ENCODE data around the gene POLE3.
A peak's percentile ranks its signal among the peaks of the same experiment; 100 is the strongest.
"Not testable (repeated sequence)": the region's sequence is repeated elsewhere in the genome, so short reads cannot be mapped to it uniquely, and the experiment has no call there.

The POLE3 gene, protein sequence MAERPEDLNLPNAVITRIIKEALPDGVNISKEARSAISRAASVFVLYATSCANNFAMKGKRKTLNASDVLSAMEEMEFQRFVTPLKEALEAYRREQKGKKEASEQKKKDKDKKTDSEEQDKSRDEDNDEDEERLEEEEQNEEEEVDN

DNA sequence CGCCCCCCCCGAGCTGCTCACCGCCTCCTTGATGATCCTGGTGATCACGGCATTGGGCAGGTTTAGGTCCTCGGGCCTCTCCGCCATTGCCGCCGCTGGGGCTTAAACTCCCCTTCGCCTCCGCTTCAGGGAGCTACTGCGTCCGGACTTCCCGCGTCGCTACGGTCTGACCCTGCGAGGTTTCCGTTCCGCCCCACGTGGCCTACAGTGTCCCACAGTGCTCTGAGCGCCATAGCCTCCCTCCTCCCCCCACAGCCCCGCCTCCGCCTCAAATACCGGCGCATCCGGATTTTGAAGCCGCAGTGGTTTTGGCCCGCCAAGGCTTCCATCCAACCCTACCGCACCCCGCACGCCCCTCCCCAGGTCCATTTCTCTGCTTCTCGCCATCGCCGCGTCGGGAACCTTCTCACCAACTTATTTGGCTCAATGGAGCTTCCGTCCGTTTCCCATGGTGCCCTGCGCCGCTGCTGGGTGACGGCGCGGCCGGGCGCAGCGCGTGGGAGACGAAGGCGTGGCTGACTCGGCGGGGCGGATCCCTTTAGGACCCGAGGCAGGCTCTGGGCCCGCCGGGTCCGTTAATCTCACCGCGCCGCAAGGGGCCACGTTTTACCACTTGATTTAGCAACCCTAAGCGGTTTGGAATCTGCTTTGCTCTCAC lies at the start of gene POLE3, which contains the start of gene C9orf43:
Gene POLE3, minus strand, starts transcription at position 469 of the 658 bp plus-strand sequence. Its CDS starts 382 bp downstream, at position 87.
Gene C9orf43, plus strand, starts transcription at position 541 of the 658 bp plus-strand sequence. CDS start 2,747 bp downstream, outside the sequence.
- peak within 1 kb of the TSS; percentile 99 for H3K27ac ChIP-seq (ENCODE audit: low read depth, low read length)
- H3K9ac ChIP-seq (ENCODE audit: low read length), result peak within 1 kb of the TSS; percentile 100
- H3K4me1 ChIP-seq (ENCODE audit: insufficient read depth, low read length), result peaks cover 5% of the 10 kb centered on the region

DNA sequence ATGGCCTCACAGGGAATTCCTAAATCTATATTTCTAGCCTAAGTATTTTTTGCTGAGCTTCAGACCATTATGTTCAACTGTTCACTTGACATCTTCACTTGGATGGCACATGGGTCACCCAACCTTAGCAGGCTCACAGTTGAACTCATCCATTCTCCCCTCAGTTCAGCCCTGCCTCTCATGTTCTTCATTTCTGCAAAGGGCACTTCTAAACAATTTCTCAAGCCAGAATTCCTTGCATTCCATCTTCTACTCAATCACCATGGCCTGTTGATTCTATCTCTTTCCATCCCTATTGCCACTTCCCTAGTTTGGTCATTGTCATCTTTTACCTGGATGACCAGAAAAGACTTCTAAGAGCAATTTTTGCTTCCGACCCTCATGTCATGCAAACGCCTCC lies 45.8 kb upstream of the POLE3 start:
- H3K9me3 ChIP-seq (ENCODE audit: low read length), result no peaks in the 10 kb centered on the region
- H3K27me3 ChIP-seq (ENCODE audit: control insufficient read depth in 1 of 2, insufficient read depth in 2 of 2, low read length in 2 of 2), result no peaks in the 10 kb centered on the region
- H3K4me3 ChIP-seq (ENCODE audit: low read depth in 1 of 2, low read length in 2 of 2), result no peak overlapping the region
- no peak overlapping the region for H3K9ac ChIP-seq (ENCODE audit: low read length)
- no peaks in the 10 kb centered on the region for H3K36me3 ChIP-seq (ENCODE audit: insufficient read depth, low read length)
- H3K27ac ChIP-seq (ENCODE audit: low read depth, low read length), result peak overlapping the region; percentile 64
- H3K4me1 ChIP-seq (ENCODE audit: insufficient read depth, low read length), result peaks cover 26% of the 10 kb centered on the region

More for the DNA sequence above, at the start of gene POLE3, which contains the start of gene C9orf43:
- H3K9me3 ChIP-seq (ENCODE audit: low read length), result no peaks in the 10 kb centered on the region
- H3K4me3 ChIP-seq (ENCODE audit: low read depth in 1 of 2, low read length in 2 of 2), result peak within 1 kb of the TSS; percentile 72 to 95
- no peaks in the 10 kb centered on the region for H3K27me3 ChIP-seq (ENCODE audit: control insufficient read depth in 1 of 2, insufficient read depth in 2 of 2, low read length in 2 of 2)
- peaks cover 19% of the 10 kb centered on the region for H3K36me3 ChIP-seq (ENCODE audit: insufficient read depth, low read length)

DNA sequence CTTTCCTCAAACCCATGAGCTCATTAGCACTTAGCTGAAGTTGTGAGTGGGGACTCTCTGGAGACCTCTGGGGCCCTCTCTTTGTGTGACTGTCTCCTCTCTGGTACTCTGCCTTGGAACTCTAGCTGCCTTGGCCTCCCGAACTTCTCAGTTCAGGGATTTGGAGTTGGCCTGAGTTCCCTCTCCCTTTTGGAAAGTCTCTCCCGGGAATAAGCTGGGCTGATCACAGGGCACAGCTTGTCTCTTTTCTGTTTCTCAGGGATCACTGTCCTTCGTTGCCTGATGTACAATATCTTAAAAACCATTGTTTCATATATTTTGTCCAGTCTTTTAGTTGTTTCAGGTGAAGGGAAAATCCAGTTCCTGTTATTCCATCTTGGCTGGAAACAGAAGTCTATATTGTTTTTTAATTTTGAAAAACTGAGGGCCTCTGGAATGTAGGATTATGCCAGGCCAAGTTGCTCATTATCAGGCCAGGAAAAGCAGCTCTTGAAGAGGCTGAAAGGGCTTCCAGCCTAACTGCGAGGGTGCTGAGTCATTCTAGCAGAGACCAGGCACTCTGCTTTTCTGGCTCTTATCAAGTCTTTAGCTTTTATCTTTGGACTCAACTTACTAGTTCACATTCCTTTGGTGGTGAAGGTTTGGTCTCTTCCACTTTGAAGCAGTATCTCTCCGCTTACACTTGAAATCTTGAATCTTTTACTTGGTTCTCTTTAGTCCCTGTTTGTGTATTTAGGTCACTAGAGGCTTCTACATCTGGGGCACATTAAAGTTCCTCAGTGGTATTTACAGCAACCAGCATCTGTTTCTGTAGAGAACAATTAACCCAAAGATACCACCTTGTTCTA lies 44.7 kb upstream of the POLE3 start:
- no peaks in the 10 kb centered on the region for H3K9me3 ChIP-seq (ENCODE audit: low read length)
- H3K4me1 ChIP-seq (ENCODE audit: insufficient read depth, low read length), result peaks cover 26% of the 10 kb centered on the region
- H3K36me3 ChIP-seq (ENCODE audit: insufficient read depth, low read length), result no peaks in the 10 kb centered on the region
- peak overlapping the region; percentile 64 for H3K27ac ChIP-seq (ENCODE audit: low read depth, low read length)
- H3K9ac ChIP-seq (ENCODE audit: low read length), result peak overlapping the region; percentile 37
- no peaks in the 10 kb centered on the region for H3K27me3 ChIP-seq (ENCODE audit: control insufficient read depth in 1 of 2, insufficient read depth in 2 of 2, low read length in 2 of 2)
- no peak overlapping the region for H3K4me3 ChIP-seq (ENCODE audit: low read depth in 1 of 2, low read length in 2 of 2)

DNA sequence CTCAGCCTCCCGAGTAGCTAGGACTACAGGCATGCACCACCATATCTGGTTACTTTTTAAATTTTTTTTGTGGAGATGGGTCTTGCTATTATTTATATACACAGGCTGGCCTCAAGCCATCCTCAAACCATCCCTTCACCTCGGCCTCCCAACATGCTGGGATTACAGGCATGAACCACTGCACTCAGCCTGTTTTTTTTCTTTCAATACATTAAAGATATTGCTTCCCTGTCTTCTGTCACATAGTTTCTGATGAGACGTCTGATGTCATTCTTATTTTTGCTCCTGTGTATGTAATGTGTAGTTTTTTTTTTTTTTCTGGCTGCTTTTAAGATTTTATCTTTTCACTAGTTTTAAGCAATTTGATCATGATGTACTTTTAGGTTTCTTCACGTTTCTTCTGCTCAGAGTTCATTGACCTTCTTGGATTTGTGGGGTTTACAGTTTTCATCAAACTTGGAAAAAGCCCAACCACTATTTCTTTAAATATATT lies 41.7 kb upstream of the POLE3 start:
- Histone ChIP-seq H3K4me3 (ENCODE audit: low read depth in 1 of 2, low read length in 2 of 2) (no peak overlapping the region), H3K36me3 (ENCODE audit: insufficient read depth, low read length) (no peaks in the 10 kb centered on the region), H3K9ac (ENCODE audit: low read length) (no peak overlapping the region), H3K27me3 (ENCODE audit: control insufficient read depth in 1 of 2, insufficient read depth in 2 of 2, low read length in 2 of 2) (no peaks in the 10 kb centered on the region), H3K9me3 (ENCODE audit: low read length) (no peaks in the 10 kb centered on the region), H3K27ac (ENCODE audit: low read depth, low read length) (no peak overlapping the region), H3K4me1 (ENCODE audit: insufficient read depth, low read length) (peaks cover 26% of the 10 kb centered on the region)

DNA sequence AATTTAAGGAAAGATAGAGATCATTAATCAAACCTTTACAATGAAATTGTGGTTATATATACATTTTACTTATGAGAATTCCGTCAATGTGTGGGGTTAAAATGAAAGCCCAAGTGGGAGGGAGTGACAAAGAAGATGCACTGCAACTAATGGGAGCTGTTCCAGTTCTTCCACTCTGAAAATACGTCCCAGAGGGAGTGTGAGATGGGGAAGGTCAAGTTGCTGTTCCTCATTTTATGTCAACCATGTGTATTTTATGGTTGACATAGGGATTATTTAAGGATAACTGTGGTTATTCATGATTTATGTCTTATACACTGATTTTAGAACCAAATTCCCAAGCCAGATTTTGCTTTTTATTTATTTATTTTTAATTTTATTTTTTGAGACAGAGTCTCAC lies 38.9 kb upstream of the POLE3 start:
- Histone ChIP-seq H3K27ac (ENCODE audit: low read depth, low read length) (no peak overlapping the region), H3K27me3 (ENCODE audit: control insufficient read depth in 1 of 2, insufficient read depth in 2 of 2, low read length in 2 of 2) (no peaks in the 10 kb centered on the region), H3K4me3 (ENCODE audit: low read depth in 1 of 2, low read length in 2 of 2) (no peak overlapping the region), H3K36me3 (ENCODE audit: insufficient read depth, low read length) (no peaks in the 10 kb centered on the region), H3K9me3 (ENCODE audit: low read length) (no peaks in the 10 kb centered on the region), H3K4me1 (ENCODE audit: insufficient read depth, low read length) (peaks cover 9% of the 10 kb centered on the region), H3K9ac (ENCODE audit: low read length) (no peak overlapping the region)

DNA sequence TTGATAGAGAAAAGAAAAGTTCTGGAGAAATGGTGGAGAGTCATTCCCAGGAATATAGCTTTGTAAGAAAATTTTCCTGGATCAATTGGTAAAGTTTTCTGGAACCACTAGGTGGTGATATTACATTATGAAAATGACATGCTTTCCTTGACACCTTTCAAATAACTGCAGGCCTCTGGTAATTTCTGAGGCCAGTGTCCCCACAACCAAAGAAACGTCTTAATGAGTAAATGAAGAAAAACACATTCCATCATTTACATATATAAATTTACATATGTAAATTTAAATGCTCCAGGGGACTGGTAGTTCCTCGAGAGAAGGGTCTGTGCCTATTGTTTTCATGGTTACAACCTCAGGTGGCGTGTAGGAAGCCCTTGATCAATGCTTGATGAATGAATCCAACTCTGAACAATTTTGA lies 35.9 kb upstream of the POLE3 start:
- Histone ChIP-seq H3K27me3 (ENCODE audit: control insufficient read depth in 1 of 2, insufficient read depth in 2 of 2, low read length in 2 of 2) (no peaks in the 10 kb centered on the region), H3K9me3 (ENCODE audit: low read length) (no peaks in the 10 kb centered on the region), H3K9ac (ENCODE audit: low read length) (no peak overlapping the region), H3K4me1 (ENCODE audit: insufficient read depth, low read length) (peaks cover 5% of the 10 kb centered on the region), H3K4me3 (ENCODE audit: low read depth in 1 of 2, low read length in 2 of 2) (no peak overlapping the region), H3K27ac (ENCODE audit: low read depth, low read length) (no peak overlapping the region), H3K36me3 (ENCODE audit: insufficient read depth, low read length) (no peaks in the 10 kb centered on the region)

DNA sequence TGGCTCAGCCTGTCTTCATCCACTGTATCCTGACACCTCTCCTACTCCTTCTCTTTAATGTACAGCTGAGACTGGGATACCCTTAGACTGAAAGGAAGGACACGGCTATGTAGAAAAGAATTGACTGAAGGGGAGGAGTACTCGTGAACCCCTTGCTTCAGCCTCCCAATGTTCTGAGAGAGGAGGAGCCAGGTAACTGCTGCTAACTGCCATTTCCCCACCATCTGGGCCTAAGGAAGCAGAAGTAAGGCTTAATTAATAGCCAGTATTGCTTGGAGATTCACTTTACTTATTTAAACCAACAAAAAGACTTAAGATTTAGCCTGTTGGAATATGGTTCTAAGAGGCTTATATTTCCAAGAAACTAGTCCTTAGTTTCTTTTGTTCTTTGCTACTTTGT lies 34.3 kb upstream of the POLE3 start:
- Histone ChIP-seq H3K9ac (ENCODE audit: low read length) (no peak overlapping the region), H3K4me3 (ENCODE audit: low read depth in 1 of 2, low read length in 2 of 2) (no peak overlapping the region), H3K36me3 (ENCODE audit: insufficient read depth, low read length) (no peaks in the 10 kb centered on the region), H3K4me1 (ENCODE audit: insufficient read depth, low read length) (peaks cover 5% of the 10 kb centered on the region), H3K9me3 (ENCODE audit: low read length) (no peaks in the 10 kb centered on the region), H3K27ac (ENCODE audit: low read depth, low read length) (no peak overlapping the region), H3K27me3 (ENCODE audit: control insufficient read depth in 1 of 2, insufficient read depth in 2 of 2, low read length in 2 of 2) (no peaks in the 10 kb centered on the region)

DNA sequence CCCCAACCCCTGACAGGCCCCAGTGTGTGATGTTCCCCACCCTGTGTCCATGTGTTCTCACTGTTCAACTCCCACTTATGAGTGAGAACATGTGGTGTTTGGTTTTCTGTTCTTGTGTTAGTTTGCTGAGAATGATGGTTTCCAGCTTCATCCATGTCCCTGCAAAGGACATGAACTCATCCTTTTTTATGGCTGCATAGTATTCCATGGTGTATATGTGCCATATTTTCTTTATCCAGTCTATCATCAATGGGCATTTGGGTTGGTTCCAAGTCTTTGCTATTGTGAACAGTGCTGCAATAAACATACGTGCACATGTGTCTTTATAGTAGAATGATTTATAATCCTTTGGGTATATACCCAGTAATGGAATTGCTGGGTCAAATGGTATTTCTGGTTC lies 27.2 kb upstream of the POLE3 start:
- not testable (repeated sequence) for H3K4me1 ChIP-seq (ENCODE audit: insufficient read depth, low read length); H3K27me3 ChIP-seq (ENCODE audit: control insufficient read depth in 1 of 2, insufficient read depth in 2 of 2, low read length in 2 of 2); H3K36me3 ChIP-seq (ENCODE audit: insufficient read depth, low read length); H3K4me3 ChIP-seq (ENCODE audit: low read depth in 1 of 2, low read length in 2 of 2); H3K9ac ChIP-seq (ENCODE audit: low read length); H3K27ac ChIP-seq (ENCODE audit: low read depth, low read length); H3K9me3 ChIP-seq (ENCODE audit: low read length)

DNA sequence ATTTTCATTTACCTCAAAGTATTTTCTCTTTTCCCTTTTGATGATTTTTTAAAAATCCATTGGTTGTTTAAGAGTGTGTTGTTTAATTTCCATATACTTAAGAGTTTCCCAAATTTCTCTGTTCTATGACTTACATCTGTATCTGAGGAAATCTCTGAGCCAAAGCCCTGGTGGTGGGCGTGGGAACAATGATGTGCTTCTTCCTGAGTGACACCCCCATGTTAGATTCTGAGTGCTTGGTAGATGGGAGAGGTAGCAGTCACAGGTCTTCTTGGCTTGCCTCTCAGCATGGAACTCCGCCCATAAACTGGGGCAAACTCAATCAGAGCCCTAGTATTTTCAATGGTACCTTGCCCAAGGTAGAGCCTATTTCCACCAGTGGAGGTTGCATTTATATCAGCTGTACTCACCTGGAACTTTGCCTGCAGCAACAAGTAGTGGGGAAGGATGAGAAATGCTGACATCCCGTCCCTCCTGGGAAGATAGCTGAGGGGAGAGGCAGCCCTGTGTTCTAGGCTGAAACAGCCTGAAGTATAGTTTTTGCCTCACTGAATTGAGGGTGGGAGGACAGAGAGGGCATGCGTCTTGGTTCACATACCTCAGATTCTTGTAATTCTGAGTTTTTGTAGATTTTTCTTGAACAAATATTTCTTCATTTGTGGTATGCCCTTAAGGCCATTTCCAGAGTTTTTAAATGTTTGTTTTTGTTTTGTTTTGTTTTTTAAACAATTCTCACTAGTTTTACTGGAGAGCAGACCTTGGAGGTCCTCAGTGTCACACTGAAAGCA lies 26.4 kb upstream of the POLE3 start:
- Histone ChIP-seq H3K27me3 (ENCODE audit: control insufficient read depth in 1 of 2, insufficient read depth in 2 of 2, low read length in 2 of 2) (no peaks in the 10 kb centered on the region), H3K9ac (ENCODE audit: low read length) (no peak overlapping the region), H3K4me1 (ENCODE audit: insufficient read depth, low read length) (no peaks in the 10 kb centered on the region)

DNA sequence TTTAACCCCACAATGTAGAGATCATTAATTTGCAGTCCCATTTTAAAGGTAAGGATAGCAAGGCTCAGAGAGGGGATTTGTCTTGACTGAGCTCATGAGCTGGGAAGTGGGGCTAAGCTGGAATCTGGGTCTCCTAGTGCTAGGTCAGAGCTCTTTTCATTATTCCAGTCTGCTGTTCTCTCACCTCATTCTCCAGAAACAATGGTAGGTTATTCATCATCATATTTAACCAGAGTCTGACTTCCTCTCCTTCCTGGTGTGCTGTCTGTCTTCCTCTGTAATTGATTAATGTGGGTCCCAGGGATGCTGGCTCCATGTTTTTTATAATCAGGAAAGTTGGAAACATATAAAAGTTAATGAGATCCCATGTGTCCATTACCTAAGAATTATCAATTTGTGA lies 20.7 kb upstream of the POLE3 start:
- Histone ChIP-seq H3K36me3 (ENCODE audit: insufficient read depth, low read length) (no peaks in the 10 kb centered on the region), H3K4me3 (ENCODE audit: low read depth in 1 of 2, low read length in 2 of 2) (no peak overlapping the region), H3K9me3 (ENCODE audit: low read length) (no peaks in the 10 kb centered on the region), H3K4me1 (ENCODE audit: insufficient read depth, low read length) (no peaks in the 10 kb centered on the region), H3K27ac (ENCODE audit: low read depth, low read length) (no peak overlapping the region), H3K27me3 (ENCODE audit: control insufficient read depth in 1 of 2, insufficient read depth in 2 of 2, low read length in 2 of 2) (no peaks in the 10 kb centered on the region), H3K9ac (ENCODE audit: low read length) (no peak overlapping the region)

More for the DNA sequence above, 26.4 kb upstream of the POLE3 start:
- no peaks in the 10 kb centered on the region for H3K9me3 ChIP-seq (ENCODE audit: low read length)
- H3K27ac ChIP-seq (ENCODE audit: low read depth, low read length), result no peak overlapping the region
- H3K36me3 ChIP-seq (ENCODE audit: insufficient read depth, low read length), result no peaks in the 10 kb centered on the region
- no peak overlapping the region for H3K4me3 ChIP-seq (ENCODE audit: low read depth in 1 of 2, low read length in 2 of 2)
